ENCODE data around the gene SLC12A5.

Gene SLC12A5

GRCh38 chr20:46050885-46051284, 21.9 kb downstream of the SLC12A5 start:
- no peaks in the 10 kb centered on the region for H3F3A ChIP-seq (ENCODE audit: control insufficient read depth, insufficient read depth)
- H4K20me1 ChIP-seq (ENCODE audit: control insufficient read depth, insufficient read depth, low read depth, low read length): no peaks in the 10 kb centered on the region
- no peaks in the 10 kb centered on the region for H3K79me2 ChIP-seq (ENCODE audit: control insufficient read depth, low read length)
- H3K4me2 ChIP-seq (ENCODE audit: low read length): no peak overlapping the region
- H3K27me3 ChIP-seq (ENCODE audit: control insufficient read depth, low read length): peaks cover 8% of the 10 kb centered on the region; the same call in 1 of the 2 replicates
- H3K36me3 ChIP-seq (ENCODE audit: control insufficient read depth, low read length): no peaks in the 10 kb centered on the region
- no peaks in the 10 kb centered on the region for H3K9me3 ChIP-seq (ENCODE audit: control insufficient read depth, insufficient read depth, low read length)
- H3K9me2 ChIP-seq (replicated peaks; ENCODE audit: control insufficient read depth, low read length): no peaks in the 10 kb centered on the region
- no peak overlapping the region for H3K4me3 ChIP-seq (ENCODE audit: low read length)
- H3K4me1 ChIP-seq (ENCODE audit: control insufficient read depth, low read length): no peaks in the 10 kb centered on the region
- H3K27ac ChIP-seq (ENCODE audit: low read depth, low read length): no peak overlapping the region
- TF ChIP-seq, protein P1, sequence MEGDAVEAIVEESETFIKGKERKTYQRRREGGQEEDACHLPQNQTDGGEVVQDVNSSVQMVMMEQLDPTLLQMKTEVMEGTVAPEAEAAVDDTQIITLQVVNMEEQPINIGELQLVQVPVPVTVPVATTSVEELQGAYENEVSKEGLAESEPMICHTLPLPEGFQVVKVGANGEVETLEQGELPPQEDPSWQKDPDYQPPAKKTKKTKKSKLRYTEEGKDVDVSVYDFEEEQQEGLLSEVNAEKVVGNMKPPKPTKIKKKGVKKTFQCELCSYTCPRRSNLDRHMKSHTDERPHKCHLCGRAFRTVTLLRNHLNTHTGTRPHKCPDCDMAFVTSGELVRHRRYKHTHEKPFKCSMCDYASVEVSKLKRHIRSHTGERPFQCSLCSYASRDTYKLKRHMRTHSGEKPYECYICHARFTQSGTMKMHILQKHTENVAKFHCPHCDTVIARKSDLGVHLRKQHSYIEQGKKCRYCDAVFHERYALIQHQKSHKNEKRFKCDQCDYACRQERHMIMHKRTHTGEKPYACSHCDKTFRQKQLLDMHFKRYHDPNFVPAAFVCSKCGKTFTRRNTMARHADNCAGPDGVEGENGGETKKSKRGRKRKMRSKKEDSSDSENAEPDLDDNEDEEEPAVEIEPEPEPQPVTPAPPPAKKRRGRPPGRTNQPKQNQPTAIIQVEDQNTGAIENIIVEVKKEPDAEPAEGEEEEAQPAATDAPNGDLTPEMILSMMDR (IDR thresholded peaks at IDR 0.05; ENCODE audit: low read depth, low read length, poor library complexity, severe bottlenecking): no peak
- TF ChIP-seq EZH2phosphoT487 (IDR thresholded peaks at IDR 0.05; ENCODE audit: borderline replicate concordance, low read length): no peak

- Histone ChIP-seq H3K4me2 (ENCODE audit: low read length) (no peak overlapping the region), H3K9me3 (ENCODE audit: control insufficient read depth, insufficient read depth, low read length) (no peaks in the 10 kb centered on the region), H3K4me3 (ENCODE audit: low read length) (no peak overlapping the region), H3K27me3 (ENCODE audit: control insufficient read depth, low read length) (peaks cover 7% of the 10 kb centered on the region; the same call in 1 of the 2 replicates), H3K9me2 (replicated peaks; ENCODE audit: control insufficient read depth, low read length) (no peaks in the 10 kb centered on the region), H3K27ac (ENCODE audit: low read depth, low read length) (no peak overlapping the region), H3F3A (ENCODE audit: control insufficient read depth, insufficient read depth) (no peaks in the 10 kb centered on the region), H3K79me2 (ENCODE audit: control insufficient read depth, low read length) (no peaks in the 10 kb centered on the region), H3K36me3 (ENCODE audit: control insufficient read depth, low read length) (no peaks in the 10 kb centered on the region), H3K4me1 (ENCODE audit: control insufficient read depth, low read length) (no peaks in the 10 kb centered on the region), H4K20me1 (ENCODE audit: control insufficient read depth, insufficient read depth, low read depth, low read length) (no peaks in the 10 kb centered on the region)
- no peak for TF ChIP-seq EZH2phosphoT487 (IDR thresholded peaks at IDR 0.05; ENCODE audit: borderline replicate concordance, low read length)
- TF ChIP-seq, protein P1 (IDR thresholded peaks at IDR 0.05; ENCODE audit: low read depth, low read length, poor library complexity, severe bottlenecking): no peak
Observed at GRCh38 chr20:46051556-46052308, 22.7 kb downstream of the SLC12A5 start.

- H3K27me3 ChIP-seq (ENCODE audit: control insufficient read depth, low read length): 0 out of 2 replicates have a peak, but pooled peaks cover 2% of the 10 kb centered on the region
- H3K27ac ChIP-seq (ENCODE audit: low read depth, low read length): no peak overlapping the region
- no peak overlapping the region for H3K4me2 ChIP-seq (ENCODE audit: low read length)
- H3F3A ChIP-seq (ENCODE audit: control insufficient read depth, insufficient read depth): no peaks in the 10 kb centered on the region
- H3K9me3 ChIP-seq (ENCODE audit: control insufficient read depth, insufficient read depth, low read length): no peaks in the 10 kb centered on the region
- H3K36me3 ChIP-seq (ENCODE audit: control insufficient read depth, low read length): no peaks in the 10 kb centered on the region
- no peak overlapping the region for H3K4me3 ChIP-seq (ENCODE audit: low read length)
- H3K79me2 ChIP-seq (ENCODE audit: control insufficient read depth, low read length): no peaks in the 10 kb centered on the region
- H3K9me2 ChIP-seq (replicated peaks; ENCODE audit: control insufficient read depth, low read length): no peaks in the 10 kb centered on the region
- H3K4me1 ChIP-seq (ENCODE audit: control insufficient read depth, low read length): no peaks in the 10 kb centered on the region
- H4K20me1 ChIP-seq (ENCODE audit: control insufficient read depth, insufficient read depth, low read depth, low read length): no peaks in the 10 kb centered on the region
- TF ChIP-seq, protein P1 (IDR thresholded peaks at IDR 0.05; ENCODE audit: low read depth, low read length, poor library complexity, severe bottlenecking): no peak
- no peak for TF ChIP-seq EZH2phosphoT487 (IDR thresholded peaks at IDR 0.05; ENCODE audit: borderline replicate concordance, low read length)
Observed at GRCh38 chr20:46053416-46053815, 24.4 kb downstream of the SLC12A5 start.
